Measurements from ENCODE around the gene MALT1. TPM values are rescaled to one million over a fixed set of nuclear protein-coding genes. Genes with fewer than 3 reads are reported as not detected.

Gene MALT1
- total and polyA plus RNA-seq, 11 donors, result 5.4 to 18.3 (median 10.4) TPM

- H3K9me3 ChIP-seq, result peaks cover 0 to 4% (median 0%) of the 10 kb centered on the region in 12 donors
- no peaks in the 10 kb centered on the region for H3K27me3 ChIP-seq
- peaks cover 0 to 22% (median 10%) of the 10 kb centered on the region in 9 donors for H3K36me3 ChIP-seq
- WGBS, 4 donors, result 41 to 50% (median 46%) methylated on average over 7 to 10 of the region's 10 CpGs
- peaks cover 0 to 20% (median 9%) of the 10 kb centered on the region in 12 donors for H3K4me1 ChIP-seq
- ATAC-seq (peak; percentile 68 to 90 (median 78)), DNase-seq (peak in 4 of 5 donors; percentile 44 to 75 (median 62))
- TF ChIP-seq CTCF (IDR thresholded peaks at IDR 0.05) (no peak), POLR2A (IDR thresholded peaks at IDR 0.05) (no peak)
- intact Hi-C loops (cut with DNase I), result loop anchor here in 1 of 10 donors (10.0 kb wide), 1 partner anchor 140 kb away; no protein-coding TSS in a partner anchor
- peak overlapping the region in 9 of 12 donors; percentile 15 to 78 (median 52) for H3K27ac ChIP-seq
- H3K4me3 ChIP-seq, result no peak overlapping the region
Measured at GRCh38 chr18:58754544-58755068, 83.3 kb downstream of the MALT1 start.

GRCh38 chr18:58755304-58756010 is 84.2 kb downstream of the MALT1 start:
- Histone ChIP-seq H3K36me3 (peaks cover 0 to 13% (median 2%) of the 10 kb centered on the region in 9 donors), H3K27me3 (no peaks in the 10 kb centered on the region), H3K4me1 (peaks cover 0 to 20% (median 9%) of the 10 kb centered on the region in 12 donors), H3K4me3 (no peak overlapping the region), H3K9me3 (no peaks in the 10 kb centered on the region), H3K27ac (peak overlapping the region in 8 of 12 donors; percentile 15 to 78 (median 57))
- intact Hi-C loops (cut with DNase I), result loop anchor here in 1 of 10 donors (10.0 kb wide), 1 partner anchor 141 kb away; no protein-coding TSS in a partner anchor
- ATAC-seq (peak; percentile 80 to 84 (median 82)), DNase-seq (peak in 2 of 5 donors; percentile 58 to 62)
- 59 to 79% (median 68%) methylated on average over 14 to 15 of the region's 15 CpGs for WGBS, 4 donors
- TF ChIP-seq POLR2A (IDR thresholded peaks at IDR 0.05) (no peak), CTCF (IDR thresholded peaks at IDR 0.05) (no peak)

GRCh38 chr18:58756148-58756547 is 84.9 kb downstream of the MALT1 start:
- Histone ChIP-seq H3K4me1 (peaks cover 0 to 26% (median 10%) of the 10 kb centered on the region in 12 donors), H3K4me3 (no peak overlapping the region), H3K27me3 (no peaks in the 10 kb centered on the region), H3K36me3 (peaks cover 0 to 8% (median 0%) of the 10 kb centered on the region in 9 donors), H3K27ac (peak overlapping the region in 4 of 12 donors; percentile 18 to 78 (median 62)), H3K9me3 (no peaks in the 10 kb centered on the region)
- TF ChIP-seq CTCF (IDR thresholded peaks at IDR 0.05) (no peak), POLR2A (IDR thresholded peaks at IDR 0.05) (no peak)
- 60 to 100% (median 93%) methylated on average over 2 to 10 of the region's 10 CpGs for WGBS, 4 donors
- intact Hi-C loops (cut with DNase I), result loop anchor here in 1 of 10 donors (10.0 kb wide), 1 partner anchor 141 kb away; no protein-coding TSS in a partner anchor
- peak in 1 of 4 donors; percentile 21 for ATAC-seq
- no peak for DNase-seq
